Measurements from ENCODE around the gene FGFRL1.

Gene FGFRL1

DNA sequence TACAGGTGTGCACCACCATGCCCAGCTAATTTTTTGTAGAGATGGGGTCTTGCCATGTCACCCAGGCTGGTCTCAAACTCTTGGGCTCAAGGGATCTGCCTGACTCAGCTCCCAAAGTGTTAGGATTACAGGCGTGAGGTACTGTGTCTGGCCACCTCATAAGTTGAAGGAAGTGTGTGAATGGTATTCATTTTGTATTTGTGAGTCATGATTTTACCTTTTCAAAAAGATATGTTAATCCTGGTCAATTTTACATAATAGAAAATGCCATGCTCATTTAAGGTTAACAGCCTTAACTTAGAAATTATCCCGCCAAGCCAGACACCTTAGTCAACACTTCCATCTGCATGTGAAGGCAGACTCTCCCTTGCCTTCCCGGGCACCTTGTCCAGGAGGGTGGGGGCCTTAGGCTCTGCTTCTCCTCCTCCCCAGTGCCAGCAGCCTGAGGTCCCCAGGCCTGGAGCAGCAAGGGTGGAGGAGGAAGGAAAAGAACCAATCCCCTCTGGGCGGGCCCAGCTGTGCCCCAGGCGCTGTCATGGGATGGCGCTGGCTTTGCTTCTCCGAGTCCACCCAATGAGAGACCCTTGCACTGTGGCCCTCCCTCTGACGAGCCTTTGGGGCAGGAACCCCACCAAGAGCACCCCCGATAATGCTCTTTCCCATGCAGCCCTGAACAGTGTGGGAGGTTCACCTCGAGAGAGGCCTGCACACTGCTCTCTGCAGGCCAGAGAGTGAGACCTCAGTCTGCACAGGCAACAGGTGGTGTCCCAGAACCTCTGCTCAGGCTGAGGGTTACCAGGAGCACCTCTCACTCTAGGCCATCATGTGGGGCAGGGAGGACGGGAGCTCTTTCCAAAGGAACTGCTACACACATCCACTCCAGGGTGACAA, 64.6 kb downstream of the FGFRL1 start:
- DNase-seq (ENCODE audit: low spot score): no peak

Measured in cerebellar cortex (tissue), 1 donor.